ENCODE results near the gene LOX. TPM values are rescaled to one million over a fixed set of nuclear protein-coding genes. Genes with fewer than 3 reads are reported as not detected.
A peak's percentile ranks its signal among the peaks of the same experiment; 100 is the strongest.

Gene LOX
- total RNA-seq, 6 experiments from 2014 or later: 890 to 1,151 (median 989) TPM

- peaks cover 48% of the 10 kb centered on the region for H3K36me3 Mint-ChIP-seq (ENCODE audit: low read depth)
- peaks cover 4% of the 10 kb centered on the region for H3K27me3 Mint-ChIP-seq (ENCODE audit: insufficient read depth)
- peaks cover 72% of the 10 kb centered on the region for H3K4me1 Mint-ChIP-seq (ENCODE audit: low read depth)
- H3K27ac Mint-ChIP-seq: peak overlapping the region; percentile 98
- DNase-seq: peak; percentile 71
- TF ChIP-seq CTCF (IDR thresholded peaks at IDR 0.05): peak; percentile 90
- peak overlapping the region; percentile 98 for H3K4me3 Mint-ChIP-seq
- no peaks in the 10 kb centered on the region for H3K9me3 Mint-ChIP-seq
Measured at GRCh38 chr5:122076669-122077365, 1.2 kb downstream of the LOX start.

- peaks cover 56% of the 10 kb centered on the region for H3K36me3 Mint-ChIP-seq (ENCODE audit: low read depth)
- peak overlapping the region; percentile 98 for H3K27ac Mint-ChIP-seq
- peaks cover 4% of the 10 kb centered on the region for H3K27me3 Mint-ChIP-seq (ENCODE audit: insufficient read depth)
- no peaks in the 10 kb centered on the region for H3K9me3 Mint-ChIP-seq
- peak overlapping the region; percentile 98 for H3K4me3 Mint-ChIP-seq
- TF ChIP-seq CTCF (IDR thresholded peaks at IDR 0.05): no peak
- peaks cover 70% of the 10 kb centered on the region for H3K4me1 Mint-ChIP-seq (ENCODE audit: low read depth)
- peak; percentile 32 for DNase-seq
Measured at GRCh38 chr5:122076050-122076461, 2.0 kb downstream of the LOX start.

DNA sequence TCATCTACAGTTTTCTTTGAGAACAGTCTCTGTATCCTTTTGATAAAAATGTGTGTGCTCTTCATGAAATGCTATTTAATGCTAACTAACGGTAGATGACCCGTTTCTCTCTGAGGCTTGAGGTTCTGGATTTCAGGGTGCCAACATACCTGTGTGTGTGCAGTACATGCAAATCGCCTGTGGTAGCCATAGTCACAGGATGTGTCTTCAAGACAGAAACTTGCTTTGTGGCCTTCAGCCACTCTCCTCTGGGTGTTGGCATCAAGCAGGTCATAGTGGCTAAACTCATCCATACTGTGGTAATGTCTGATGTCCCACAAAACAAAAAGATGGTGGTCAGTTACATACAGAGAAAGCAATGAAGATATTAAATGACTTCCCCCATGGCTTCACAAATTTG lies 4.2 kb downstream of the LOX start:
- peak overlapping the region; percentile 98 for H3K4me3 Mint-ChIP-seq
- peak overlapping the region; percentile 78 for H3K27ac Mint-ChIP-seq
- TF ChIP-seq CTCF (IDR thresholded peaks at IDR 0.05): no peak
- H3K36me3 Mint-ChIP-seq (ENCODE audit: low read depth): peaks cover 75% of the 10 kb centered on the region
- H3K4me1 Mint-ChIP-seq (ENCODE audit: low read depth): peaks cover 74% of the 10 kb centered on the region
- H3K27me3 Mint-ChIP-seq (ENCODE audit: insufficient read depth): peaks cover 4% of the 10 kb centered on the region
- no peaks in the 10 kb centered on the region for H3K9me3 Mint-ChIP-seq
- DNase-seq: no peak

- peaks cover 3% of the 10 kb centered on the region for H3K27me3 Mint-ChIP-seq (ENCODE audit: insufficient read depth)
- peaks cover 75% of the 10 kb centered on the region for H3K4me1 Mint-ChIP-seq (ENCODE audit: low read depth)
- peak overlapping the region; percentile 78 for H3K27ac Mint-ChIP-seq
- no peak for DNase-seq
- no peaks in the 10 kb centered on the region for H3K9me3 Mint-ChIP-seq
- H3K4me3 Mint-ChIP-seq: peak overlapping the region; percentile 98
- peaks cover 83% of the 10 kb centered on the region for H3K36me3 Mint-ChIP-seq (ENCODE audit: low read depth)
- TF ChIP-seq CTCF (IDR thresholded peaks at IDR 0.05): no peak
Measured at GRCh38 chr5:122073018-122073417, 5.0 kb downstream of the LOX start.

DNA sequence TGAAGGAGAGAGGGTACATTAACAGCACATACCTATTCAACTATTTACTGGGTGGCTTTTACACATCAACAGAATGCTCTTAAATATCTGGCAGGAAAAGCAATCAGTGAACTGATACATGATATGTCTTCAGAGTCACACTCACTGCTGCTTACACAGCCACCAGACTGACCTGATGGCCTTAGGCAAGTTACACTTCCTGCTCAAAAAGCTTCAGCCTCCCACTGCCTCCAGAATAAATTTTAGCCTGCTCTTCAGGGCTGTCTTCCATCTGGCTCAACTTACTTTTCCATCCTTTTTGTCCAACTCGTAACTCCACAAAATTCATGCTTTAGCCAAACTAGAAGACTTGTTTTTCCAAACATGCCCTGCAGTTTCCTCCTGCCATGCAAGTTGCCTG lies 10.7 kb downstream of the LOX start:
- no peak for TF ChIP-seq CTCF (IDR thresholded peaks at IDR 0.05)
- Mint-ChIP-seq H3K27ac (peak overlapping the region; percentile 65), H3K4me3 (peak overlapping the region; percentile 38), H3K36me3 (ENCODE audit: low read depth) (peaks cover 60% of the 10 kb centered on the region), H3K27me3 (ENCODE audit: insufficient read depth) (no peaks in the 10 kb centered on the region; the same call in 1 of the 2 replicates), H3K9me3 (no peaks in the 10 kb centered on the region), H3K4me1 (ENCODE audit: low read depth) (peaks cover 97% of the 10 kb centered on the region)
- DNase-seq: no peak

Measured in HFFc6 (cell line).